ENCODE results near the gene ARFRP1.

The ARFRP1 gene

DNA sequence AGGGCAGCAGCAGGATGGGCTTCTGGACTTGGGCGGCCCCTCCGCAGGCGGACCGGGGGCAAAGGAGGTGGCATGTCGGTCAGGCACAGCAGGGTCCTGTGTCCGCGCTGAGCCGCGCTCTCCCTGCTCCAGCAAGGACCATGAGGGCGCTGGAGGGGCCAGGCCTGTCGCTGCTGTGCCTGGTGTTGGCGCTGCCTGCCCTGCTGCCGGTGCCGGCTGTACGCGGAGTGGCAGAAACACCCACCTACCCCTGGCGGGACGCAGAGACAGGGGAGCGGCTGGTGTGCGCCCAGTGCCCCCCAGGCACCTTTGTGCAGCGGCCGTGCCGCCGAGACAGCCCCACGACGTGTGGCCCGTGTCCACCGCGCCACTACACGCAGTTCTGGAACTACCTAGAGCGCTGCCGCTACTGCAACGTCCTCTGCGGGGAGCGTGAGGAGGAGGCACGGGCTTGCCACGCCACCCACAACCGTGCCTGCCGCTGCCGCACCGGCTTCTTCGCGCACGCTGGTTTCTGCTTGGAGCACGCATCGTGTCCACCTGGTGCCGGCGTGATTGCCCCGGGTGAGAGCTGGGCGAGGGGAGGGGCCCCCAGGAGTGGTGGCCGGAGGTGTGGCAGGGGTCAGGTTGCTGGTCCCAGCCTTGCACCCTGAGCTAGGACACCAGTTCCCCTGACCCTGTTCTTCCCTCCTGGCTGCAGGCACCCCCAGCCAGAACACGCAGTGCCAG, 11.0 kb downstream of the ARFRP1 start, which contains the start of gene TNFRSF6B:
Gene TNFRSF6B, plus strand, starts transcription at position 25 of the 729 bp plus-strand sequence. Its CDS starts 116 bp downstream, at position 141.
- peak in 6 of 42 donors; percentile 8 to 56 (median 36) for DNase-seq
- intact Hi-C loops (cut with DNase I) = no loop called here

GRCh38 chr20:63696306-63696627, 11.5 kb downstream of the ARFRP1 start:
- DNase-seq = peak in 1 of 42 donors; percentile 2
- intact Hi-C loops (cut with DNase I) = no loop called here

DNA sequence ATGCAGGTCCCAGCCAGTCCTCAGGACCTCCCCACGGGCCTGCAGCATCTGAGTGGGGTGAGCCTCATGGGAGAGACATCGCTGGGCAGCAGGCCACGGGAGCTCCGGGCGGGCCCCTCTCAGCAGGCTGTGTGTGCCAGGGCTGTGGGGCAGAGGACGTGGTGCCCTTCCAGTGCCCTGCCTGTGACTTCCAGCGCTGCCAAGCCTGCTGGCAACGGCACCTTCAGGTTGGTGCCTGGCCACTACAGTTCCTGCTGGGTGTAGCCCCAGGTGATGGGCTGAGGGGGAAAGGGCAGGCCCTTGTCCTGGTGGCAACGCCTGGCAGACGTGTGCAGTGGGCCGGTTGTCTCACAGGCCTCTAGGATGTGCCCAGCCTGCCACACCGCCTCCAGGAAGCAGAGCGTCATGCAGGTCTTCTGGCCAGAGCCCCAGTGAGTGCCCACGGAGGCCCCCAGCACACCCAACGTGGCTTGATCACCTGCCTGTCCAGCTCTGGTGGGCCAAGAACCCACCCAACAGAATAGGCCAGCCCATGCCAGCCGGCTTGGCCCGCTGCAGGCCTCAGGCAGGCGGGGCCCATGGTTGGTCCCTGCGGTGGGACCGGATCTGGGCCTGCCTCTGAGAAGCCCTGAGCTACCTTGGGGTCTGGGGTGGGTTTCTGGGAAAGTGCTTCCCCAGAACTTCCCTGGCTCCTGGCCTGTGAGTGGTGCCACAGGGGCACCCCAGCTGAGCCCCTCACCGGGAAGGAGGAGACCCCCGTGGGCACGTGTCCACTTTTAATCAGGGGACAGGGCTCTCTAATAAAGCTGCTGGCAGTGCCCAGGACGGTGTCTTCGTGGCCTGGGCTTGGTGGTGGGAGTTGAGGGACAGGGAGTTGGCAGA, 12.1 kb downstream of the ARFRP1 start:
- intact Hi-C loops (cut with DNase I) = no loop called here

GRCh38 chr20:63694584-63695423, 13.0 kb downstream of the ARFRP1 start:
- intact Hi-C loops (cut with DNase I) = no loop called here
- peak in 1 of 42 donors; percentile 4 for DNase-seq

More for the DNA sequence above, 12.1 kb downstream of the ARFRP1 start:
- DNase-seq = peak in 1 of 42 donors; percentile 1

DNA sequence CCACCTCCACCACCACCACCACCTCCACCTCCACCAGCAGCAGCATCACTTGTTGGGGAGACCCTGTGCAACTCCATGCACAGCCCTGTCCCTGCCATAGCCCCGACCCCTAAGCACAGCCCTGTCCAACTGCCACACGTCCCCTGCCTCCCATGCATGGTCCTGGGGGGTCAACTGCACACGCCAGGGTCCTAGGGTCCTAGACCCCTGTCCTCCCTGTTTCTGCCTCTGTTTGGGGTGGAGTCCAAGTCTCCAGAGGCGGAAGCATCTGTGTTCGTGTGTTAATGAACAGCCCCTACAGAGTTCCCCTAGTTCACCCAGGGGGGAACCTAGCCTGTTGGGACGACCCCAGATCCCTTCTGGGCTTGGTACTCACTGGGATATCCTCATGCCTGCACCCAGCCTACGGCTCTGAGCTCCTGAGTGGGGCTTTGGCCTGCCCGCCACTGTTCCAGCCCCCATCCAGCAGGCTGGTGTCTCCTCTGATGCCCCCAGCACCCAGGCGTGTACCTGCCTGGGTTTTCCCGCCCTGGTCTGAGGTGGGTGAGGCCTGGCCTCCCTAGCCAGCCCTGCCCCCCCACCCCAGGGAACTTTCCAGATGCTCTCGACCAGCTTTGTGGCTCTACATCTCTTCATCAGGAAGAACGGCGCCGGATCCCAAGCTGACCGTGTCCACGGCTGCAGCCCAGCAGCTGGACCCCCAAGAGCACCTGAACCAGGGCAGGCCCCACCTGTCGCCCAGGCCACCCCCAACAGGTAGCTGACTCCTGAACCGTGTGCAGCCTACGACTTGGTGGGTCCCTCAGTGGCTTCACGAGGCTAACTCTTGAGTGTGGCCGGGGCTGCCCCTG, 13.8 kb downstream of the ARFRP1 start:
- intact Hi-C loops (cut with DNase I) = no loop called here
- peak in 1 of 42 donors; percentile 5 for DNase-seq

GRCh38 chr20:63693083-63693732, 14.6 kb downstream of the ARFRP1 start:
- no peak for DNase-seq
- intact Hi-C loops (cut with DNase I) = no loop called here

GRCh38 chr20:63692436-63693082, 15.2 kb downstream of the ARFRP1 start:
- DNase-seq = no peak

GRCh38 chr20:63691711-63692435, 15.9 kb downstream of the ARFRP1 start:
- intact Hi-C loops (cut with DNase I) = no loop called here
- DNase-seq = no peak

More at GRCh38 chr20:63692436-63693082, 15.2 kb downstream of the ARFRP1 start:
- intact Hi-C loops (cut with DNase I) = no loop called here

- intact Hi-C loops (cut with DNase I) = no loop called here
- DNase-seq = no peak
Measured at GRCh38 chr20:63690898-63691710, 16.7 kb downstream of the ARFRP1 start.

DNA sequence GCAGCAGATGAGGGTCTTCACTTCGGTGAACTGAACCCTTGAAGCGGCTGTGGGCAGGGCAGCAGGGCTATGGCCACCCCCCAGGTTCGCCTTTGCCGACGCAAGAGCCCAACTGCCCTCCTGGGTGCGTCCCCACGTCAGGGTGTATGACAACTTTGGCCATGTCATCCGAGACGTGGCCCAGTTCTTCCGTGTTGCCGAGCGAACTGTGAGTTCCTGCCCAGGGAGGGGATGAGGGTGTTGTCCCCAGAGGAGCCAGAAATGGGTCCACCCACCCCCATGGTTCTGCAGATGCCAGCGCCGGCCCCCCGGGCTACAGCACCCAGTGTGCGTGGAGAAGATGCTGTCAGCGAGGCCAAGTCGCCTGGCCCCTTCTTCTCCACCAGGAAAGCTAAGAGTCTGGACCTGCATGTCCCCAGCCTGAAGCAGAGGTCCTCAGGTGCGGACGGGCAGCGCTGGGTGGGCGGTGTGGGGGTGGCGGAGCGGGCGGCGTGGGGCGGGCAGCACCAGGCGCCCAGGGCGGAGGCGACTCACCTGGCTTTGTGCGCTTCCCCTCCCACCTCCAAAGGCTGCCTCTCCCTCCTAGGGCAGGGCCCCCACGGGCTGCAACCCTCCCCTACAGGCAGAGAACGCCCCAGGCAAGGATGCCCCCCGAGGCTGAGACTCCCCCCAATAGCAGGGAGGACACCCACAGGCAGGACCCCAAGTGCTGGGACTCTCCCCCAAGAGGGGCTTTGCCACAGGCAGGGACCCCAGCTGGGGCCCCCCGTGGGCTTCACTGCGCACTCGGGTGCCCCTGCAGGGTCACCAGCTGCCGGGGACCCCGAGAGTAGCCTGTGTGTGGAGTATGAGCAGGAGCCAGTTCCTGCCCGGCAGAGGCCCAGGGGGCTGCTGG, 17.5 kb downstream of the ARFRP1 start:
- no peak for DNase-seq
- intact Hi-C loops (cut with DNase I) = no loop called here

DNA sequence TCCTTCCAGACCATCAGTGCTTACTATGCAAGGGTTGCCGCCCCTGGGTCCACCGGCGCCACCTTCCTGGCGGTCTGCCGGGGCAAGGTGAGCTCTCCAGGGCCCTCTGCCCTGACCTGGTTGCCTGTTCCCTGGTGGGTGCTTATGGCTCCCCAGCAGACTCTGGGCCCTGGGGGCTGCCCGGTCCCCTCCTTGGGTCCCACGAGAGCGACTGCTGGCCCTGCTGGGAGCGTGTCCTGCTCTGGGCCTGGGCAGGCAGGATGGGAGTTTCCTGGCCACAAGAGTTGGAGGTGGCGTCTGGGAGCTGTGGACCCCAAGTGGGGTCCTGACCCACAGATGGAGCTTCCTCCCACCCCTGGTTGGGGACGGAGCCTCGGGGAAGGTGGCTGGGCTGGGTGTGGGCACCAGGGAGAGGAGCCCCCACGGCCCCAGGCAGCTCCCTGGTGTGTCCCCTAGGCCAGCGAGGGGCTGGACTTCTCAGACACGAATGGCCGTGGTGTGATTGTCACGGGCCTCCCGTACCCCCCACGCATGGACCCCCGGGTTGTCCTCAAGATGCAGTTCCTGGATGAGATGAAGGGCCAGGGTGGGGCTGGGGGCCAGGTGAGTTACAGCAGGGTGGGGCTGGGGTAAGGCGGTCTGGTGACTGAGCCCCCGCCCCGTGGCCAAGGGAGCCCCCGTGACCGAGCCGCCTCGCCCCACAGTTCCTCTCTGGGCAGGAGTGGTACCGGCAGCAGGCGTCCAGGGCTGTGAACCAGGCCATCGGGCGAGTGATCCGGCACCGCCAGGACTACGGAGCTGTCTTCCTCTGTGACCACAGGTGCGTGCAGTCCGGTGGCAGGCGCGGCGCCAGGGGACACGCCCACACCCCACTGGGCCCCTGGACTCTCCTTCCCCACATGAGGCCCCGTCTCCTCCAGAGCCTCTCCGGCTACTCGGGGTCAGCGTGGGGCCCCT, 18.5 kb downstream of the ARFRP1 start:
- no peak for DNase-seq
- intact Hi-C loops (cut with DNase I) = no loop called here

DNA sequence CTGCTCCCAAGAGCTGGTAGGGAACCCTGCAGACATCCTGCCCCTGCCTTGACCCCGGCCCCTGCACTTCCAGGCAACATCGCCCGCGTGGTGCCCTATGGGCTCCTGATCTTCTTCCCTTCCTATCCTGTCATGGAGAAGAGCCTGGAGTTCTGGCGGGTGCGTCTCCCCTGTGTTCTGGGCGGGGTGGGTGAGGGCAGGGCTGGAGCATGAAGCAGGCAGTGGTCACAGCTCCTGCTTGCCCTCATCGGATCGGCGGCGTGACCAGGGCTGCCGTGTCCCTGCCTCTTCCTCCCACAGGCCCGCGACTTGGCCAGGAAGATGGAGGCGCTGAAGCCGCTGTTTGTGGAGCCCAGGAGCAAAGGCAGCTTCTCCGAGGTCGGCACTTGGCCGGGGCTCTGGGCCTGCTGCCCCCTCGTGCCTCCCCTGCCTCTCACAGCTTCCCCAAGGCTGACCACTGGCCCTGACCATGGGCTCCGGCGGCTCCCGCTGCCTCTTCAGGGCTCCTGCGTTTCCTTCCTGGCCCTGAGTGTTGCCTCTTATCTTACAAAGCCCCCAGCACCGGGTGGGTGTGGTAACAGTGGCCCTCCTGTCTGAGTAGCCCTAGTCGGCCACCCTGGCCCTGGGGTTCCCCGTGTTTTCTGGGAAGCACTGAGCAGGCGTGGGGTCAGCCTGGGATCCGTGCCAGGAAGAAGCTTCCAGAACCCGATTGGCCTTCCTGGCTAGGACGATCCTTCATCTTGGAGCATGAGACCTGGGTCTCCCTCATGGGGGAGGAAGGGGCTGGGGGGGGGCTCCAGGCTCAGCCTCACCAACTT, 19.3 kb downstream of the ARFRP1 start:
- intact Hi-C loops (cut with DNase I) = no loop called here
- no peak for DNase-seq

Data from head of caudate nucleus (tissue), 42 donors.